PC-3 (cell line): ENCODE results near the gene CEACAM21. TPM values are rescaled to one million over a fixed set of nuclear protein-coding genes. Genes with fewer than 3 reads are reported as not detected.

Experiments used
- ATAC-seq: fragments of 200-7000 bp; cut with Tn5 transposase; 2 replicates; pipeline ENCODE4 v1.9.1; 2020; ENCODE audit warnings: mild to moderate bottlenecking, moderate library complexity
- BruUV-seq: library from RNA; stranded (reverse); fragments of 400-500 nt; replicated peaks from 2 replicates; lab custom pipeline; 2021; lab: Mats Ljungman, UMichigan
- CTCF ChIA-PET: fragments of 300-600 bp; sonication (Branson Sonifier 250); formaldehyde crosslinking; loops from one replicate; lab custom pipeline; 2022; ENCODE audit warnings: antibody characterized with exemption; lab: Charles Lee
- POLR2A ChIA-PET: fragments of 300-600 bp; sonication (Branson Sonifier 250); formaldehyde crosslinking; loops from one replicate; lab custom pipeline; 2022; ENCODE audit warnings: antibody characterized with exemption; ENCODE audit not compliant: unreplicated experiment; lab: Charles Lee
- DNase-seq: peaks from one replicate; pipeline ENCODE4 v3.0.0-alpha.2; 2015
- H2AFZ ChIP-seq: fragments of 300-600 bp; sonication (generic); 2 replicates; pipeline ENCODE4 v1.6.0; 2016; ENCODE audit warnings: antibody characterized with exemption, low read length
- H3F3A ChIP-seq: fragments of 300-600 bp; sonication (generic); one replicate; pipeline ENCODE4 v1.6.0; 2017; ENCODE audit warnings: antibody characterized with exemption, low read length, control low read depth, mild to moderate bottlenecking; ENCODE audit not compliant: unreplicated experiment
- H3K27ac ChIP-seq: fragments of 300-600 bp; sonication (generic); 2 replicates; pipeline ENCODE4 v1.5.1; 2016; ENCODE audit warnings: mild to moderate bottlenecking, low read length
- H3K27me3 ChIP-seq: fragments of 300-600 bp; sonication (generic); 2 replicates; pipeline ENCODE4 v1.6.1; 2016; ENCODE audit warnings: low read length, mixed read lengths
- H3K36me3 ChIP-seq: fragments of 300-600 bp; sonication (generic); 2 replicates; pipeline ENCODE4 v1.6.1; 2016; ENCODE audit warnings: low read depth, mixed run types, low read length, mixed read lengths
- H3K4me1 ChIP-seq: fragments of 300-600 bp; sonication (generic); 2 replicates; pipeline ENCODE4 v1.5.1; 2016; ENCODE audit warnings: low read length; ENCODE audit not compliant: insufficient read depth
- H3K4me2 ChIP-seq: fragments of 300-600 bp; sonication (generic); 2 replicates; pipeline ENCODE4 v1.6.0; 2016; ENCODE audit warnings: low read length
- H3K4me3 ChIP-seq: fragments of 300-600 bp; sonication (generic); 2 replicates; pipeline ENCODE4 v1.5.1; 2016; ENCODE audit warnings: mild to moderate bottlenecking, low read length, mixed read lengths
- H3K79me2 ChIP-seq: fragments of 300-600 bp; sonication (generic); 2 replicates; pipeline ENCODE4 v1.6.1; 2017; ENCODE audit warnings: low read length, mixed read lengths
- H3K9ac ChIP-seq: fragments of 300-600 bp; sonication (generic); 2 replicates; pipeline ENCODE4 v1.6.0; 2016; ENCODE audit warnings: mild to moderate bottlenecking, low read length
- H3K9me2 ChIP-seq: fragments of 300-600 bp; sonication (generic); replicated peaks from 2 replicates; pipeline ENCODE4 v1.6.1; 2016; ENCODE audit warnings: mixed run types, low read length, mixed read lengths
- H3K9me3 ChIP-seq: fragments of 300-600 bp; sonication (generic); 2 replicates; pipeline ENCODE4 v1.6.1; 2016; ENCODE audit warnings: low read length, mixed read lengths
- H4K20me1 ChIP-seq: fragments of 300-600 bp; sonication (generic); 2 replicates; pipeline ENCODE4 v1.6.1; 2016; ENCODE audit warnings: low read length, mixed read lengths
- EZH2 ChIP-seq: fragments of 300-600 bp; sonication (generic); IDR thresholded peaks from one replicate; pipeline ENCODE4 v1.6.1; 2017; ENCODE audit warnings: antibody characterized with exemption, mild to moderate bottlenecking, low read length; ENCODE audit not compliant: unreplicated experiment
- EZH2phosphoT487 ChIP-seq: fragments of 300-600 bp; sonication (generic); IDR thresholded peaks from 2 replicates; pipeline ENCODE4 v1.6.1; 2018; ENCODE audit warnings: mild to moderate bottlenecking, antibody characterized with exemption, low read length, borderline replicate concordance
- intact Hi-C: fragments of 100-400 bp; cut with micrococcal nuclease; formaldehyde crosslinking; loops from 2 replicates; pipeline ENCODE4 v1.9.0; 2023
- total RNA-seq: library from RNA; depleted of rRNA; stranded (reverse); fragments of >200 nt; gene quantifications from 2 replicates; pipeline ENCODE4 v1.2.3, GENCODE V29; 2014
- TF ChIP-seq, protein P1 (sequence below): fragments of 300-600 bp; sonication (generic); conservative IDR thresholded peaks from 2 replicates; pipeline ENCODE4 v1.5.1; 2017; ENCODE audit warnings: antibody characterized with exemption, low read depth, mild to moderate bottlenecking, low read length

CEACAM21 gene
- total RNA-seq, 1 experiment from 2014 or later = not detected

DNA sequence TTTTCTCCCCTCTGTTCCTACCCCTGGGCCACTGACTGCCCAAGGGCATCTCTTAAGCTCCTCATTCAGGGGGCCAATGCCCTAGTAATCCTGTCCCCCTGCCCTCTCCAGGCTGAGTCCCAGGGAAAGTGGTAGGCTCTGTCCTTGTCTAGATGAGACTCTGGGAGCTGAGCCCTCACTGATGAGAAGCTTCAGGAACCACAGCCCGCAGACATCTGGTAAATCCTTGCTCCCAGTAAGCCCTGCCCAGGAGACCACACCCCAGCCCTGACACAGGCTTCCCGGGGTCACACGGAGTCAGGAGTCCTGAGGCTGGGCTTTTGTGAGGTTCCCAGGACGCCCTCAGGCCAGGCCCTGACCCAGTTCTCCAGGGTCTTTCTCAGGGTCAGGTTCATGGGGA, 49.0 kb downstream of the CEACAM21 start:
- CTCF ChIA-PET = no interaction called here
- Histone ChIP-seq H4K20me1 (no peaks in the 10 kb centered on the region), H3K4me3 (no peak overlapping the region), H3F3A (no peaks in the 10 kb centered on the region), H3K4me2 (no peak overlapping the region), H3K79me2 (no peaks in the 10 kb centered on the region), H3K9me3 (no peaks in the 10 kb centered on the region), H3K9ac (no peak overlapping the region), H3K4me1 (no peaks in the 10 kb centered on the region), H3K36me3 (no peaks in the 10 kb centered on the region), H2AFZ (no peak overlapping the region), H3K27ac (no peak overlapping the region), H3K9me2 (no peaks in the 10 kb centered on the region), H3K27me3 (peaks cover 35% of the 10 kb centered on the region)
- POLR2A ChIA-PET = no interaction called here
- intact Hi-C loops = no loop called here
- no TSS peak for BruUV-seq
- no peak for ATAC-seq
- no peak for TF ChIP-seq EZH2
- TF ChIP-seq, protein P1, sequence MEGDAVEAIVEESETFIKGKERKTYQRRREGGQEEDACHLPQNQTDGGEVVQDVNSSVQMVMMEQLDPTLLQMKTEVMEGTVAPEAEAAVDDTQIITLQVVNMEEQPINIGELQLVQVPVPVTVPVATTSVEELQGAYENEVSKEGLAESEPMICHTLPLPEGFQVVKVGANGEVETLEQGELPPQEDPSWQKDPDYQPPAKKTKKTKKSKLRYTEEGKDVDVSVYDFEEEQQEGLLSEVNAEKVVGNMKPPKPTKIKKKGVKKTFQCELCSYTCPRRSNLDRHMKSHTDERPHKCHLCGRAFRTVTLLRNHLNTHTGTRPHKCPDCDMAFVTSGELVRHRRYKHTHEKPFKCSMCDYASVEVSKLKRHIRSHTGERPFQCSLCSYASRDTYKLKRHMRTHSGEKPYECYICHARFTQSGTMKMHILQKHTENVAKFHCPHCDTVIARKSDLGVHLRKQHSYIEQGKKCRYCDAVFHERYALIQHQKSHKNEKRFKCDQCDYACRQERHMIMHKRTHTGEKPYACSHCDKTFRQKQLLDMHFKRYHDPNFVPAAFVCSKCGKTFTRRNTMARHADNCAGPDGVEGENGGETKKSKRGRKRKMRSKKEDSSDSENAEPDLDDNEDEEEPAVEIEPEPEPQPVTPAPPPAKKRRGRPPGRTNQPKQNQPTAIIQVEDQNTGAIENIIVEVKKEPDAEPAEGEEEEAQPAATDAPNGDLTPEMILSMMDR = no peak
- no peak for TF ChIP-seq EZH2phosphoT487
- DNase-seq = no peak

DNA sequence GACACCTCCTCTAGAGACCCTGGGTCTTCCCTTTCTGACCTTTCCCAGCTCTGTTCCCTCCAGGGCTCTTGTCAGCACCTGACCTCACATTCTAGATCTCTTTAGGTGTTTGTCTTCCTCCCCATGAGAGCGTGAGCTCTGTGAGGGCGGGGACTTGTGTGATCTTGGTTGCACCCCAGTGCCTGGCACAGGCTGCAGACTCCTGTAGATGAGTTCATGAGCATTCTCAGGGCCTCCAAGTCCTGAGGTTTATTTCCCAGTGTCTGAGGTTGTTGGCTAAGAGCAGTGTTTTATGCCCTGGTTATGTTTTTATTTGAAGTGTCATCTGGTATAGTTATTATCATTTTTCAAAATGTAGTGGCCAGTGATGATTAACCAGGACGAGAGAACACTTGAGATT, 50.3 kb downstream of the CEACAM21 start:
- no peaks in the 10 kb centered on the region for H3K36me3 ChIP-seq
- H3K27ac ChIP-seq = no peak overlapping the region
- H3F3A ChIP-seq = no peaks in the 10 kb centered on the region
- H3K4me1 ChIP-seq = no peaks in the 10 kb centered on the region
- intact Hi-C loops = no loop called here
- H4K20me1 ChIP-seq = no peaks in the 10 kb centered on the region
- no peak overlapping the region for H3K4me3 ChIP-seq
- H3K9me3 ChIP-seq = no peaks in the 10 kb centered on the region
- H3K4me2 ChIP-seq = no peak overlapping the region
- CTCF ChIA-PET = no interaction called here
- POLR2A ChIA-PET = no interaction called here
- H3K9ac ChIP-seq = no peak overlapping the region
- no peak for ATAC-seq
- H3K79me2 ChIP-seq = no peaks in the 10 kb centered on the region
- no peak for DNase-seq
- TF ChIP-seq EZH2 (no peak), EZH2phosphoT487 (no peak)
- TF ChIP-seq, protein P1 = no peak
- BruUV-seq = no TSS peak
- peaks cover 41% of the 10 kb centered on the region for H3K27me3 ChIP-seq
- no peak overlapping the region for H2AFZ ChIP-seq
- no peaks in the 10 kb centered on the region for H3K9me2 ChIP-seq

DNA sequence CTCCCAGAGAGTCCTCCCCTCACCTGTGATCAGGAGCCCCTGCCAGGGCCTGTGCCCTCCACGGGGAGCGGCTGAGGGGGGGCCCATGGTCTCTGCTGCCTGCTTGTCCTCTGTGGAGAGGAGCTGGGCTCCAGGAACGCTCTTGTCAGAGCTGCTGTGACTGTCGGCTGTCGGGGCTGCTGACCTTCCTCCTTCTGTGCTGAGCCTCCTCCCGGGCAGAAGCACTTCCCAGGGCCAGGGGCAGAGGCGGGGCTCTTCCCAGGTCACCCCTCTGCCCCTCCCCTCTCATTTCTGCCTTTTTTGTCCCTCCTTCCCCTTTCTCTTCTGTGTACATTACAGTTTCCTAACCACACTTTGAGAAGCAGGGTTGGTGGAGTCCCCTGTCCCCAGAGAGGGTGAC, 50.9 kb downstream of the CEACAM21 start, which contains the start of gene CEACAM4:
TSS of gene CEACAM4 (minus strand) at position 198 of the 400 bp plus-strand sequence. CDS start at position 87, 111 bp downstream.
- DNase-seq = no peak
- Histone ChIP-seq H3F3A (no peaks in the 10 kb centered on the region), H2AFZ (no peak within 1 kb of the TSS), H3K27ac (no peak within 1 kb of the TSS), H3K27me3 (peaks cover 41% of the 10 kb centered on the region), H4K20me1 (no peaks in the 10 kb centered on the region), H3K9me2 (no peaks in the 10 kb centered on the region), H3K9ac (no peak within 1 kb of the TSS), H3K9me3 (no peaks in the 10 kb centered on the region), H3K4me1 (no peaks in the 10 kb centered on the region), H3K79me2 (no peaks in the 10 kb centered on the region), H3K36me3 (no peaks in the 10 kb centered on the region), H3K4me2 (no peak within 1 kb of the TSS), H3K4me3 (no peak within 1 kb of the TSS)
- intact Hi-C loops = no loop called here
- BruUV-seq = no TSS peak
- POLR2A ChIA-PET = no interaction called here
- TF ChIP-seq EZH2phosphoT487 (no peak), EZH2 (no peak)
- TF ChIP-seq, protein P1 = no peak
- CTCF ChIA-PET = no interaction called here
- ATAC-seq = no peak
